ENCODE measurements around the gene SETD3.

The SETD3 gene

DNA sequence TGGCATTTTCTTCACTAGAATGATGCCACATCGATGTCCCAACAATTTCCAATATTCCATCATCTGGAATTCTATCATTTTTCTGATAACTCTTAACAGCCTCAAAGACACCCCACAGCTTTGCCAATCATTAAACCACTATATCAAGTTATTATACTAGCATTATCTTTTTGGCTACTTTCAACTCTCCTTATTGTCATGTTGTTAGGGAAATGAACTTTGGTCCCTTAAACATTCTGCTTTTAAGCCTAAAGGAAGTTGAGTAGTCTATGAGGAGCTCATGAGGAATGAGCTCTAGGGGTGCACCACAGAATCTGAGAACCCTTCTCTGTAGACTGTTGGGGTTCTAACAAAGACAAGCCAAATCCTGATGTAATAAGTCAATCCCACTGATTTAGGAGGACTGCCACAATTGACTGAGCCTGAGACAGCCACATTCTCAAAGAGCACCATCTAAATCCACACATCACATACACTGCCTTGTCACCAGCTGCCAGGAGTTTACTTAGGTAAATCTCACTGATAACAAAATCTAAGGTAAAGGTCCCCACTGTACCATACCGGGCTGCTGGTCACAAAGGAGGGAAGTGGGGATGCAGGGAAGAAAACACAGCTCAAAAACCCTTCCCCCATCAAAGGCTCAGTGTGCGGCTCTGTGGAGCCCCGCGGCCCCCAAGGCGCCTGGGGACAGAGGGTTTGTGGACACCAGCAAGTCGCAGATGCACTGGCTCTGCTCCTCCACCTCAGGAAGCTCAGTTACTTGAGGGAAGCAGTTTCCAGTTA lies 58.2 kb downstream of the SETD3 start:
- DNase-seq, result no peak
- TF ChIP-seq CTCF (IDR thresholded peaks at IDR 0.05; ENCODE audit: low read depth, low read length), result no peak
- Histone ChIP-seq H3K36me3 (no peaks in the 10 kb centered on the region), H3K4me3 (ENCODE audit: low read depth, low read length) (no peak overlapping the region), H3K27me3 (no peaks in the 10 kb centered on the region), H3K9me3 (no peaks in the 10 kb centered on the region), H3K4me1 (no peaks in the 10 kb centered on the region)

- no peak for DNase-seq
- H3K4me3 ChIP-seq (ENCODE audit: low read depth, low read length), result no peak overlapping the region
- H3K36me3 ChIP-seq, result no peaks in the 10 kb centered on the region
- H3K4me1 ChIP-seq, result no peaks in the 10 kb centered on the region
- no peaks in the 10 kb centered on the region for H3K9me3 ChIP-seq
- TF ChIP-seq CTCF (IDR thresholded peaks at IDR 0.05; ENCODE audit: low read depth, low read length), result no peak
- no peaks in the 10 kb centered on the region for H3K27me3 ChIP-seq
Measured at GRCh38 chr14:99420711-99421110, 59.9 kb downstream of the SETD3 start.

GRCh38 chr14:99419905-99420304 lies 60.8 kb downstream of the SETD3 start:
- no peak for TF ChIP-seq CTCF (IDR thresholded peaks at IDR 0.05; ENCODE audit: low read depth, low read length)
- Histone ChIP-seq H3K9me3 (no peaks in the 10 kb centered on the region), H3K36me3 (no peaks in the 10 kb centered on the region; the same call in 1 of the 2 replicates), H3K4me3 (ENCODE audit: low read depth, low read length) (no peak overlapping the region), H3K4me1 (no peaks in the 10 kb centered on the region), H3K27me3 (no peaks in the 10 kb centered on the region)
- DNase-seq, result no peak

- DNase-seq, result no peak
- H3K36me3 ChIP-seq, result no peaks in the 10 kb centered on the region; the same call in 1 of the 2 replicates
- H3K4me1 ChIP-seq, result no peaks in the 10 kb centered on the region
- H3K27me3 ChIP-seq, result no peaks in the 10 kb centered on the region
- TF ChIP-seq CTCF (IDR thresholded peaks at IDR 0.05; ENCODE audit: low read depth, low read length), result no peak
- H3K4me3 ChIP-seq (ENCODE audit: low read depth, low read length), result no peak overlapping the region
- H3K9me3 ChIP-seq, result no peaks in the 10 kb centered on the region
Measured at GRCh38 chr14:99418242-99418641, 62.4 kb downstream of the SETD3 start.

GRCh38 chr14:99416909-99417308 lies 63.8 kb downstream of the SETD3 start:
- Histone ChIP-seq H3K27me3 (no peaks in the 10 kb centered on the region), H3K36me3 (no peaks in the 10 kb centered on the region; the same call in 1 of the 2 replicates), H3K4me3 (ENCODE audit: low read depth, low read length) (no peak overlapping the region), H3K9me3 (no peaks in the 10 kb centered on the region), H3K4me1 (no peaks in the 10 kb centered on the region)
- no peak for DNase-seq
- TF ChIP-seq CTCF (IDR thresholded peaks at IDR 0.05; ENCODE audit: low read depth, low read length), result no peak

DNA sequence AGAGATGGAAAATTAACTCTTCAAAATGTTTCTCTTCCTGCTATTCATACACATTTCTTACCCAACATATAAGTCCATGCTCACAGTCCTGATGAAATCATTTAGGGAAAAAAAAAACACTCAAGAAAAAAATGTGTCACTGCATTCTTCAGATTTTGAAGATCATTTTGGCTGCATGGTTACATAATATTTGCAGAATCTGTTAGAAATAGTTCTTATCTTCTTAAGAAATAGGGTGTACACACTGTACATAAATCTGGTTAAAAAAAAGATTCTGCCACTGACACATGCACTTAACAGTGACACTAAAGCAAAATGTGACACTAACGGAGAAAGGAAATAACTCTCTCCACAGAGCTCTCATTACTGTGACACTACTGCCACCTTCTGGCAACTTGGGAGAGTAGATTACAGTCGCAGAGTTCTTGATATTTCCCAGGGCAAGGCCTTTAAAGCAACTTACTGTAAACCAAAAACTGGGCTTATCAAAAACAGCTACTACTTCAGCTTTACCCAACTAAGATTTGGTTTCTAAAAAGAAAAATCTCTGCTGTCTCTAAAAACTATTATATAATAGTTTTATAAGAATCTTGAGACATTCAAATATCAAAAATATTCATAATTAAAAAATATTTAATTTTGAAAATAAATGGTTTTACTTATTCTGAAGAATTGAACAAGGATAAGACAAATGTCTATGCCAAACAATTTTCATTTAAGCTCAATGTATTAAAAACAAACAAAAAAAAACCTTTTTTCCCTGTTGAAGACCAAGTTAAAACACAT lies 65.0 kb downstream of the SETD3 start:
- Histone ChIP-seq H3K4me1 (no peaks in the 10 kb centered on the region), H3K27me3 (no peaks in the 10 kb centered on the region), H3K4me3 (ENCODE audit: low read depth, low read length) (no peak overlapping the region), H3K36me3 (no peaks in the 10 kb centered on the region; the same call in 1 of the 2 replicates), H3K9me3 (no peaks in the 10 kb centered on the region)
- peak; percentile 65 for DNase-seq
- peak; percentile 94 for TF ChIP-seq CTCF (IDR thresholded peaks at IDR 0.05; ENCODE audit: low read depth, low read length)
